Measurements from ENCODE around the gene DENND1A. TPM values are rescaled to one million over a fixed set of nuclear protein-coding genes. Genes with fewer than 3 reads are reported as not detected.

Gene DENND1A
- total and polyA plus RNA-seq, 2 experiments from 2014 or later = 13.1 to 28.7 TPM

DNA sequence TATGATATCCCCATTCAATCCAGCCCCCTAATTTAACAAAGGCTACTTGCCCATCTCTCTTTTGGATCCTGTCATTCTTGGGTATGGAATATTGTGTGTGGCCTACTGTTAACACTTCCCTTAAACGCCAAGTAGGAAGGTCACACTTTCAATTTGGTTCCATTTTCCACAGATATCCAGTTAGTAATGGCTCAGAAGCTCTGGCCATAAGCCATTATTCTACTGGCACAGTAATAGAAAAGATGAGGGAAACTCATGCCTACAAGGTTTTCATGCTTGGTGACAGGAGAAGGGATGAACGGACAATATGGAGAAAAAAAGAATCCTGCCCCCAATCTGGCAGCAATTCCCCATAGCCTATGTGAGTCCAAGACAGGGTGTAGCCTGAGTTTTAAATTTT is 346.3 kb downstream of the DENND1A start:
- ATAC-seq (no peak), DNase-seq (ENCODE audit: low spot score) (no peak)
- Histone ChIP-seq H3K79me2 (replicated peaks; ENCODE audit: insufficient read depth) (no peaks in the 10 kb centered on the region), H3K9me2 (ENCODE audit: insufficient read depth) (no peaks in the 10 kb centered on the region), H3F3A (replicated peaks; ENCODE audit: low read depth) (no peaks in the 10 kb centered on the region), H4K20me1 (replicated peaks; ENCODE audit: insufficient read depth) (peaks cover 3% of the 10 kb centered on the region; the same call in 1 of the 2 replicates), H3K27me3 (ENCODE audit: insufficient read depth) (no peaks in the 10 kb centered on the region), H3K4me3 (no peak overlapping the region), H3K4me2 (no peak overlapping the region), H3K36me3 (ENCODE audit: insufficient read depth) (no peaks in the 10 kb centered on the region), H3K27ac (ENCODE audit: low read depth) (no peak overlapping the region), H2AFZ (no peak overlapping the region), H3K4me1 (ENCODE audit: insufficient read depth) (no peaks in the 10 kb centered on the region)
- no peaks in the 10 kb centered on the region for H3K4me1 Mint-ChIP-seq
- H3K27ac Mint-ChIP-seq = no peak overlapping the region
- TF ChIP-seq STAT1 (IDR thresholded peaks at IDR 0.05; ENCODE audit: unreplicated experiment) (no peak), EZH2 (IDR thresholded peaks at IDR 0.05; ENCODE audit: low read depth, unreplicated experiment) (no peak), NANOG (IDR thresholded peaks at IDR 0.05; ENCODE audit: borderline replicate concordance) (no peak), POLR2AphosphoS5 (IDR thresholded peaks at IDR 0.05; ENCODE audit: low read depth) (no peak), CREB1 (CRISPR knock-in tag; IDR thresholded peaks at IDR 0.05; ENCODE audit: low read depth) (no peak), EZH2phosphoT487 (IDR thresholded peaks at IDR 0.05; ENCODE audit: unreplicated experiment) (no peak), JUNB (IDR thresholded peaks at IDR 0.05; ENCODE audit: unreplicated experiment) (no peak), ZNF114 (CRISPR knock-in tag; IDR thresholded peaks at IDR 0.05) (no peak), ZNF331 (CRISPR knock-in tag; IDR thresholded peaks at IDR 0.05; ENCODE audit: low read depth) (no peak)
- TF ChIP-seq, protein P1, sequence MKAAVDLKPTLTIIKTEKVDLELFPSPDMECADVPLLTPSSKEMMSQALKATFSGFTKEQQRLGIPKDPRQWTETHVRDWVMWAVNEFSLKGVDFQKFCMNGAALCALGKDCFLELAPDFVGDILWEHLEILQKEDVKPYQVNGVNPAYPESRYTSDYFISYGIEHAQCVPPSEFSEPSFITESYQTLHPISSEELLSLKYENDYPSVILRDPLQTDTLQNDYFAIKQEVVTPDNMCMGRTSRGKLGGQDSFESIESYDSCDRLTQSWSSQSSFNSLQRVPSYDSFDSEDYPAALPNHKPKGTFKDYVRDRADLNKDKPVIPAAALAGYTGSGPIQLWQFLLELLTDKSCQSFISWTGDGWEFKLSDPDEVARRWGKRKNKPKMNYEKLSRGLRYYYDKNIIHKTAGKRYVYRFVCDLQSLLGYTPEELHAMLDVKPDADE (IDR thresholded peaks at IDR 0.05) = no peak
- TF ChIP-seq, protein P2, sequence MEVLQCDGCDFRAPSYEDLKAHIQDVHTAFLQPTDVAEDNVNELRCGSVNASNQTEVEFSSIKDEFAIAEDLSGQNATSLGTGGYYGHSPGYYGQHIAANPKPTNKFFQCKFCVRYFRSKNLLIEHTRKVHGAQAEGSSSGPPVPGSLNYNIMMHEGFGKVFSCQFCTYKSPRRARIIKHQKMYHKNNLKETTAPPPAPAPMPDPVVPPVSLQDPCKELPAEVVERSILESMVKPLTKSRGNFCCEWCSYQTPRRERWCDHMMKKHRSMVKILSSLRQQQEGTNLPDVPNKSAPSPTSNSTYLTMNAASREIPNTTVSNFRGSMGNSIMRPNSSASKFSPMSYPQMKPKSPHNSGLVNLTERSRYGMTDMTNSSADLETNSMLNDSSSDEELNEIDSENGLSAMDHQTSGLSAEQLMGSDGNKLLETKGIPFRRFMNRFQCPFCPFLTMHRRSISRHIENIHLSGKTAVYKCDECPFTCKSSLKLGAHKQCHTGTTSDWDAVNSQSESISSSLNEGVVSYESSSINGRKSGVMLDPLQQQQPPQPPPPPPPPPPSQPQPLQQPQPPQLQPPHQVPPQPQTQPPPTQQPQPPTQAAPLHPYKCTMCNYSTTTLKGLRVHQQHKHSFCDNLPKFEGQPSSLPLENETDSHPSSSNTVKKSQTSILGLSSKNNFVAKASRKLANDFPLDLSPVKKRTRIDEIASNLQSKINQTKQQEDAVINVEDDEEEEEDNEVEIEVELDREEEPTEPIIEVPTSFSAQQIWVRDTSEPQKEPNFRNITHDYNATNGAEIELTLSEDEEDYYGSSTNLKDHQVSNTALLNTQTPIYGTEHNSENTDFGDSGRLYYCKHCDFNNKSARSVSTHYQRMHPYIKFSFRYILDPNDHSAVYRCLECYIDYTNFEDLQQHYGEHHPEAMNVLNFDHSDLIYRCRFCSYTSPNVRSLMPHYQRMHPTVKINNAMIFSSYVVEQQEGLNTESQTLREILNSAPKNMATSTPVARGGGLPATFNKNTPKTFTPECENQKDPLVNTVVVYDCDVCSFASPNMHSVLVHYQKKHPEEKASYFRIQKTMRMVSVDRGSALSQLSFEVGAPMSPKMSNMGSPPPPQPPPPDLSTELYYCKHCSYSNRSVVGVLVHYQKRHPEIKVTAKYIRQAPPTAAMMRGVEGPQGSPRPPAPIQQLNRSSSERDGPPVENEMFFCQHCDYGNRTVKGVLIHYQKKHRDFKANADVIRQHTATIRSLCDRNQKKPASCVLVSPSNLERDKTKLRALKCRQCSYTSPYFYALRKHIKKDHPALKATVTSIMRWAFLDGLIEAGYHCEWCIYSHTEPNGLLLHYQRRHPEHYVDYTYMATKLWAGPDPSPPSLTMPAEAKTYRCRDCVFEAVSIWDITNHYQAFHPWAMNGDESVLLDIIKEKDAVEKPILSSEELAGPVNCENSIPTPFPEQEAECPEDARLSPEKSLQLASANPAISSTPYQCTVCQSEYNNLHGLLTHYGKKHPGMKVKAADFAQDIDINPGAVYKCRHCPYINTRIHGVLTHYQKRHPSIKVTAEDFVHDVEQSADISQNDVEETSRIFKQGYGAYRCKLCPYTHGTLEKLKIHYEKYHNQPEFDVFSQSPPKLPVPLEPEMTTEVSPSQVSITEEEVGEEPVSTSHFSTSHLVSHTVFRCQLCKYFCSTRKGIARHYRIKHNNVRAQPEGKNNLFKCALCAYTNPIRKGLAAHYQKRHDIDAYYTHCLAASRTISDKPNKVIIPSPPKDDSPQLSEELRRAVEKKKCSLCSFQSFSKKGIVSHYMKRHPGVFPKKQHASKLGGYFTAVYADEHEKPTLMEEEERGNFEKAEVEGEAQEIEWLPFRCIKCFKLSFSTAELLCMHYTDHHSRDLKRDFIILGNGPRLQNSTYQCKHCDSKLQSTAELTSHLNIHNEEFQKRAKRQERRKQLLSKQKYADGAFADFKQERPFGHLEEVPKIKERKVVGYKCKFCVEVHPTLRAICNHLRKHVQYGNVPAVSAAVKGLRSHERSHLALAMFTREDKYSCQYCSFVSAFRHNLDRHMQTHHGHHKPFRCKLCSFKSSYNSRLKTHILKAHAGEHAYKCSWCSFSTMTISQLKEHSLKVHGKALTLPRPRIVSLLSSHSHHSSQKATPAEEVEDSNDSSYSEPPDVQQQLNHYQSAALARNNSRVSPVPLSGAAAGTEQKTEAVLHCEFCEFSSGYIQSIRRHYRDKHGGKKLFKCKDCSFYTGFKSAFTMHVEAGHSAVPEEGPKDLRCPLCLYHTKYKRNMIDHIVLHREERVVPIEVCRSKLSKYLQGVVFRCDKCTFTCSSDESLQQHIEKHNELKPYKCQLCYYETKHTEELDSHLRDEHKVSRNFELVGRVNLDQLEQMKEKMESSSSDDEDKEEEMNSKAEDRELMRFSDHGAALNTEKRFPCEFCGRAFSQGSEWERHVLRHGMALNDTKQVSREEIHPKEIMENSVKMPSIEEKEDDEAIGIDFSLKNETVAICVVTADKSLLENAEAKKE (CRISPR knock-in tag; IDR thresholded peaks at IDR 0.05) = no peak
- peaks cover 10% of the 10 kb centered on the region for H3K27me3 Mint-ChIP-seq (ENCODE audit: insufficient read depth, low read depth, poor library complexity)
- H3K36me3 Mint-ChIP-seq (ENCODE audit: low read depth) = peaks cover 15% of the 10 kb centered on the region; the same call in 2 of the 3 replicates
- peaks cover 13% of the 10 kb centered on the region; the same call in 2 of the 3 replicates for H3K9me3 Mint-ChIP-seq
- no peak overlapping the region for H3K4me3 Mint-ChIP-seq
